ENCODE results near the gene AADACL4.
"Not testable (repeated sequence)": the region's sequence is repeated elsewhere in the genome, so short reads cannot be mapped to it uniquely, and the experiment has no call there.

AADACL4 gene

GRCh38 chr1:12697397-12697796, 53.5 kb downstream of the AADACL4 start:
- Histone ChIP-seq H3K27ac (no peak overlapping the region), H3K4me3 (no peak overlapping the region)

GRCh38 chr1:12703821-12704451, 60.1 kb downstream of the AADACL4 start:
- no peak overlapping the region for H3K4me3 ChIP-seq

GRCh38 chr1:12706061-12706460, 62.2 kb downstream of the AADACL4 start:
- Histone ChIP-seq H3K4me3 (no peak overlapping the region), H3K27ac (no peak overlapping the region)

More at GRCh38 chr1:12703821-12704451, 60.1 kb downstream of the AADACL4 start:
- H3K27ac ChIP-seq: no peak overlapping the region

GRCh38 chr1:12708396-12709090, 64.7 kb downstream of the AADACL4 start:
- peak overlapping the region in 1 of 21 experiments; percentile 37 for H3K27ac ChIP-seq

GRCh38 chr1:12709091-12709491, 65.2 kb downstream of the AADACL4 start:
- H3K4me3 ChIP-seq: no peak overlapping the region
- H3K27ac ChIP-seq: peak overlapping the region in 1 of 21 experiments; percentile 37

More at GRCh38 chr1:12708396-12709090, 64.7 kb downstream of the AADACL4 start:
- no peak overlapping the region for H3K4me3 ChIP-seq

- H3K4me3 ChIP-seq: no peak overlapping the region
Observed at GRCh38 chr1:12709696-12710095, 65.8 kb downstream of the AADACL4 start.

GRCh38 chr1:12711536-12711935, 67.7 kb downstream of the AADACL4 start:
- Histone ChIP-seq H3K27ac (no peak overlapping the region), H3K4me3 (no peak overlapping the region)

More at GRCh38 chr1:12709696-12710095, 65.8 kb downstream of the AADACL4 start:
- H3K27ac ChIP-seq: no peak overlapping the region

- Histone ChIP-seq H3K27ac (no peak overlapping the region), H3K4me3 (no peak overlapping the region)
Observed at GRCh38 chr1:12712076-12712475, 68.2 kb downstream of the AADACL4 start.

GRCh38 chr1:12712929-12713328, 69.0 kb downstream of the AADACL4 start:
- H3K27ac ChIP-seq: no peak overlapping the region
- H3K4me3 ChIP-seq: no peak overlapping the region

- H3K27ac ChIP-seq, H3K4me3 ChIP-seq: not testable (repeated sequence)
Observed at GRCh38 chr1:12713651-12714050, 69.8 kb downstream of the AADACL4 start.

GRCh38 chr1:12714710-12715475, 71.0 kb downstream of the AADACL4 start:
- Histone ChIP-seq H3K27ac (no peak overlapping the region), H3K4me3 (no peak overlapping the region)

GRCh38 chr1:12715896-12716437, 72.1 kb downstream of the AADACL4 start, which contains the start of gene AADACL3:
TSS of gene AADACL3 (plus strand) at chr1:12716110. CDS start at chr1:12716177, 67 bp downstream.
- Histone ChIP-seq H3K4me3 (no peak within 1 kb of the TSS), H3K27ac (no peak within 1 kb of the TSS)
